H9 (cell line): ENCODE data around the gene MDFI. TPM values are rescaled to one million over a fixed set of nuclear protein-coding genes. Genes with fewer than 3 reads are reported as not detected.

Experiments
- DNase-seq: peaks from one replicate; pipeline ENCODE4 v3.0.0-alpha.2; 2017
- H2AFZ ChIP-seq: one replicate; pipeline ENCODE4 v1.6.1; 2013; ENCODE audit warnings: mild to moderate bottlenecking, low read length, control low read depth, moderate library complexity
- H2AK5ac ChIP-seq: 2 replicates; pipeline ENCODE4 v1.6.1; 2013; ENCODE audit warnings: low read length, control low read depth, mixed read lengths; ENCODE audit not compliant: insufficient read length
- H2BK120ac ChIP-seq: one replicate; pipeline ENCODE4 v1.6.1; 2013; ENCODE audit warnings: low read depth, mild to moderate bottlenecking, low read length, control low read depth, inconsistent platforms; ENCODE audit not compliant: poor library complexity, severe bottlenecking
- H2BK12ac ChIP-seq: 2 replicates; pipeline ENCODE4 v1.6.1; 2013; ENCODE audit warnings: low read length, control low read depth, mixed read lengths, low read depth; ENCODE audit not compliant: insufficient read length
- H2BK15ac ChIP-seq: 2 replicates; pipeline ENCODE4 v1.6.1; 2013; ENCODE audit warnings: low read depth, low read length, control low read depth
- H2BK20ac ChIP-seq: one replicate; pipeline ENCODE4 v1.6.1; 2013; ENCODE audit warnings: low read depth, mild to moderate bottlenecking, low read length, control low read depth, inconsistent platforms; ENCODE audit not compliant: poor library complexity, severe bottlenecking
- H2BK5ac ChIP-seq: 2 replicates; pipeline ENCODE4 v1.6.1; 2013; ENCODE audit warnings: low read length, control low read depth, mixed read lengths; ENCODE audit not compliant: insufficient read length
- H3K14ac ChIP-seq: 2 replicates; pipeline ENCODE4 v1.6.1; 2013; ENCODE audit warnings: low read length, control low read depth; ENCODE audit not compliant: insufficient read depth
- H3K18ac ChIP-seq: 2 replicates; pipeline ENCODE4 v1.6.1; 2013; ENCODE audit warnings: low read depth, mild to moderate bottlenecking, mixed read lengths, low read length, control low read depth; ENCODE audit not compliant: insufficient read length
- H3K23ac ChIP-seq: 2 replicates; pipeline ENCODE4 v1.6.1; 2013; ENCODE audit warnings: low read length, control low read depth, mixed read lengths, low read depth; ENCODE audit not compliant: insufficient read length
- H3K23me2 ChIP-seq: 2 replicates; pipeline ENCODE4 v1.6.1; 2013; ENCODE audit warnings: low read depth, mild to moderate bottlenecking, mixed read lengths, low read length, control low read depth; ENCODE audit not compliant: insufficient read length, poor library complexity, severe bottlenecking
- H3K27ac ChIP-seq: 2 replicates; pipeline ENCODE4 v1.5.1; 2013; ENCODE audit warnings: low read length, control low read depth, mixed read lengths, low read depth; ENCODE audit not compliant: insufficient read length
- H3K27me3 ChIP-seq: 2 replicates; pipeline ENCODE4 v1.6.1; 2013; ENCODE audit warnings: low read length, control low read depth, inconsistent platforms; ENCODE audit not compliant: insufficient read depth
- H3K4ac ChIP-seq: 2 replicates; pipeline ENCODE4 v1.6.1; 2013; ENCODE audit warnings: low read depth, mild to moderate bottlenecking, control low read depth, inconsistent platforms, low read length, moderate library complexity
- H3K4me1 ChIP-seq: 2 replicates; pipeline ENCODE4 v1.6.1; 2013; ENCODE audit warnings: low read length, control low read depth, inconsistent platforms; ENCODE audit not compliant: insufficient read depth
- H3K4me2 ChIP-seq: 2 replicates; pipeline ENCODE4 v1.6.1; 2013; ENCODE audit warnings: low read length, control low read depth, mixed read lengths; ENCODE audit not compliant: insufficient read length, insufficient read depth
- H3K56ac ChIP-seq: 2 replicates; pipeline ENCODE4 v1.6.1; 2013; ENCODE audit warnings: low read depth, mild to moderate bottlenecking, mixed read lengths, low read length, control low read depth; ENCODE audit not compliant: insufficient read length
- H3K79me1 ChIP-seq: 2 replicates; pipeline ENCODE4 v1.6.1; 2013; ENCODE audit warnings: low read depth, mild to moderate bottlenecking, moderate library complexity, low read length, control low read depth, inconsistent platforms; ENCODE audit not compliant: insufficient read depth, poor library complexity, severe bottlenecking
- H3K79me2 ChIP-seq: 2 replicates; pipeline ENCODE4 v1.6.1; 2013; ENCODE audit warnings: low read length, control low read depth, inconsistent platforms; ENCODE audit not compliant: insufficient read depth
- H3K9ac ChIP-seq: 2 replicates; pipeline ENCODE4 v1.6.1; 2013; ENCODE audit warnings: low read length, control low read depth, mixed read lengths; ENCODE audit not compliant: insufficient read length; ENCODE audit errors: extremely low read depth
- H3K9me3 ChIP-seq: one replicate; pipeline ENCODE4 v1.6.1; 2013; ENCODE audit warnings: low read depth, low read length, inconsistent platforms; ENCODE audit not compliant: control insufficient read depth
- H3T11ph ChIP-seq: one replicate; pipeline ENCODE4 v1.6.1; 2013; ENCODE audit warnings: mild to moderate bottlenecking, low read length, control low read depth, inconsistent platforms
- H4K20me1 ChIP-seq: one replicate; pipeline ENCODE4 v1.6.1; 2013; ENCODE audit not compliant: control insufficient read depth, insufficient read length, insufficient read depth
- H4K5ac ChIP-seq: 2 replicates; pipeline ENCODE4 v1.6.1; 2013; ENCODE audit warnings: low read depth, mild to moderate bottlenecking, mixed read lengths, low read length, control low read depth; ENCODE audit not compliant: insufficient read length
- H4K8ac ChIP-seq: replicated peaks from 2 replicates; pipeline ENCODE4 v1.6.1; 2013; ENCODE audit warnings: low read length, control low read depth, mixed read lengths, low read depth; ENCODE audit not compliant: insufficient read length
- H4K91ac ChIP-seq: 2 replicates; pipeline ENCODE4 v1.6.1; 2013; ENCODE audit warnings: low read depth, mild to moderate bottlenecking, moderate library complexity, mixed read lengths, low read length, control low read depth; ENCODE audit not compliant: insufficient read length
- H3K27ac Mint-ChIP-seq, 3 experiments: 2 replicates in 2 of 3; 3 replicates in 1 of 3; pipeline ENCODE4 v1.8.0; 2020 to 2021; ENCODE audit warnings: mixed read lengths in 3 of 3, mild to moderate bottlenecking in 1 of 3, moderate library complexity in 1 of 3
- H3K27me3 Mint-ChIP-seq: 2 replicates; pipeline ENCODE4 v1.8.0; 2021; ENCODE audit warnings: low read depth, mild to moderate bottlenecking, moderate library complexity, mixed read lengths
- H3K36me3 Mint-ChIP-seq, 3 experiments: 2 replicates in 2 of 3; 3 replicates in 1 of 3; pipeline ENCODE4 v1.8.0; 2020 to 2021; ENCODE audit warnings: low read depth in 3 of 3, mixed read lengths in 3 of 3; ENCODE audit not compliant: insufficient read depth in 1 of 3
- H3K4me1 Mint-ChIP-seq, 2 experiments: 2 replicates each; pipeline ENCODE4 v1.8.0; 2020; ENCODE audit warnings: mixed read lengths in 2 of 2
- H3K4me3 Mint-ChIP-seq, 2 experiments: 2 replicates in 1 of 2; 3 replicates in 1 of 2; pipeline ENCODE4 v1.8.0; 2020 to 2021; ENCODE audit warnings: mild to moderate bottlenecking in 2 of 2, mixed read lengths in 2 of 2, moderate library complexity in 1 of 2
- H3K9me3 Mint-ChIP-seq, 2 experiments: 2 replicates in 1 of 2; 3 replicates in 1 of 2; pipeline ENCODE4 v1.8.0; 2020; ENCODE audit warnings: mild to moderate bottlenecking in 2 of 2, mixed read lengths in 2 of 2, moderate library complexity in 1 of 2
- CTCF ChIP-seq: fragments of 200-600 bp; sonication (generic); conservative IDR thresholded peaks from 3 replicates; pipeline ENCODE4 v1.8.0; 2021; ENCODE audit warnings: antibody characterized with exemption, mild to moderate bottlenecking
- WGBS: extraction: QIAGEN DNeasy Blood & Tissue Kit; methylation state at CpG from one replicate; pipeline ENCODE4 v1.1.7; 2013; ENCODE audit warnings: missing lambda C conversion rate, low lambda C conversion rate, mixed read lengths; ENCODE audit not compliant: insufficient read length; ENCODE audit errors: extremely low coverage; 5-methylcytosine and 5-hydroxymethylcytosine counted together
- total RNA-seq: library from RNA; stranded (reverse); gene quantifications from 2 replicates; pipeline ENCODE4 v1.2.1, GENCODE V29; 2021

The MDFI gene
- total RNA-seq, 1 experiment from 2014 or later: 45.0 TPM

GRCh38 chr6:41672016-41672415 is 33.7 kb downstream of the MDFI start:
- Histone ChIP-seq H2BK12ac (no peak overlapping the region), H4K91ac (no peak overlapping the region), H3K27ac (no peak overlapping the region), H3K4me1 (no peaks in the 10 kb centered on the region), H2BK15ac (no peak overlapping the region), H3K4me2 (no peak overlapping the region), H2BK120ac (no peak overlapping the region), H3K18ac (no peak overlapping the region), H4K8ac (no peak overlapping the region), H3K23ac (no peak overlapping the region), H3K9ac (no peak overlapping the region), H4K20me1 (no peaks in the 10 kb centered on the region), H3K56ac (no peak overlapping the region), H3T11ph (no peak overlapping the region), H2BK5ac (no peak overlapping the region), H3K23me2 (no peaks in the 10 kb centered on the region), H2AK5ac (no peak overlapping the region), H4K5ac (no peak overlapping the region), H3K27me3 (no peaks in the 10 kb centered on the region), H3K79me2 (no peaks in the 10 kb centered on the region), H2BK20ac (no peak overlapping the region), H3K9me3 (no peaks in the 10 kb centered on the region), H3K14ac (no peak overlapping the region), H3K79me1 (no peaks in the 10 kb centered on the region), H2AFZ (no peak overlapping the region), H3K4ac (no peak overlapping the region)
- peaks cover 6 to 10% of the 10 kb centered on the region in 2 experiments; a peak in 4 of 5 replicates for H3K9me3 Mint-ChIP-seq
- H3K27ac Mint-ChIP-seq: no peak overlapping the region
- peaks cover 8 to 24% of the 10 kb centered on the region in 2 experiments for H3K4me1 Mint-ChIP-seq
- WGBS: no CpG with 5 or more reads among the region's 7 CpGs
- no peak for DNase-seq
- no peaks in the 10 kb centered on the region for H3K36me3 Mint-ChIP-seq
- H3K4me3 Mint-ChIP-seq: no peak overlapping the region
- H3K27me3 Mint-ChIP-seq: peaks cover 48% of the 10 kb centered on the region
- no peak for TF ChIP-seq CTCF
